GOT3 (cell line): Measurements from ENCODE around the gene MAN2A1.

Source experiments
- DNase-seq: peaks from one replicate; lab custom pipeline; 2025; ENCODE audit warnings: mixed read lengths; lab: John Stamatoyannopoulos, UW

The MAN2A1 gene

GRCh38 chr5:109908366-109908765 lies 218.6 kb downstream of the MAN2A1 start:
- no peak for DNase-seq

GRCh38 chr5:109910874-109911273 lies 221.1 kb downstream of the MAN2A1 start:
- DNase-seq: no peak

- DNase-seq: no peak
Measured at GRCh38 chr5:109911731-109912130, 222.0 kb downstream of the MAN2A1 start.

- DNase-seq: no peak
Measured at GRCh38 chr5:109914906-109915305, 225.2 kb downstream of the MAN2A1 start.

- DNase-seq: no peak
Measured at GRCh38 chr5:109916481-109917153, 226.9 kb downstream of the MAN2A1 start.
